Islet precursor cell (in vitro differentiated cells): ENCODE results near the gene BUD13.
"Not testable (repeated sequence)": the region's sequence is repeated elsewhere in the genome, so short reads cannot be mapped to it uniquely, and the experiment has no call there.

Experiments
- DNase-seq: peaks from one replicate; pipeline ENCODE4 v3.0.0-alpha.2; 2018

Gene BUD13

DNA sequence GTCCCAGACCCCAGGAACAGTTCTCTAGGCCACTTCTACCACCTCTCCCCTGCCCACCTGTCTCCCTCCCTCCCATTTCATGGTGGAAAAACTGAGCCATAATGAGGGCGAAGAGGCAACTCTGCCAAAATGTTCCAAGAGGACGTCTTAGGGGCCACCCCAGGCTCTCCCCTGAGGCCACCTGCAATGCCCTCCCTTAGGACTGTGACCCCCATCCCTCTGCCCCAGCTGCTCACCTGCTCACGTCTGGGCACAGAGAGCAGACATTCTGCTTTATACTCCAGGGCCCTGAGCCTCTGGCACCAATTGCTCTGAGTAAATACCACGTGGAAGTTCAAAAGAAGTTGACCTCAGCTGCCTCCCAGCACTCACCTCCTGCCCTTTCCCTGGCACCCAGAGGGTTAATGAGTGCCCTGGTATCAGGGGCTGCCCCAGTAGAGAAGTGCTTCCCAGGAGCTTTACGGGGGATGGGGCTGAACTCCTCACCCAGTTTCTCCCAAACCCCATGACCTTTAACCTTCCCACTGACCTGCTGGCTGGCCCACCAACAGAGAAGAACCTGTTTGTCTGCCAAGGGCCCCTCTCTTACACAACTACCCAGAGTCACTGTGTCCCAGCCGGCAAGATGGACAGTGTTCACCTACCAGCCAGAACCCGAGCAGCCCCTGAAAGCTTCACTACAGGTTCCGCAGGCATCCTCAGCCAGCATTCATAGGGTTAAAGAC lies 19.5 kb upstream of the BUD13 start:
- no peak for DNase-seq

DNA sequence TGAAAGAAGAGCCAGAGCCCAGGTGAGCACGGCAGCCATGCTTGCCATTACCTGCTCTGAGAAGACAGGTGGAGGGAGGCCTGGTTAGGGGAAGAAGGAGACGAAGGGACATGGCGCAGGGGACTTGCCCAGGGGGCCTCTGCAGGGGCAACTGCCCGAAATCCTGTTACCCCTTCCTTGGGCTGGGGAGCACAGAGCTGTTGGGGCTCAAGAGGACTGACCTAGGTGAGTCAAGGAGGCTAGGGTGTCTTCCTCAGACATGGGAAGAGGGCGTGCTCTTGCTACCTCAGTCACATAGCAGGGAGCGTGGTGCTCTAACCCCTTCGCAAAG lies 19.0 kb upstream of the BUD13 start, which contains the start of gene APOA5:
TSS of gene APOA5 (minus strand) at position 67 of the 331 bp plus-strand sequence. CDS start at position 48, 19 bp downstream.
- no peak for DNase-seq

DNA sequence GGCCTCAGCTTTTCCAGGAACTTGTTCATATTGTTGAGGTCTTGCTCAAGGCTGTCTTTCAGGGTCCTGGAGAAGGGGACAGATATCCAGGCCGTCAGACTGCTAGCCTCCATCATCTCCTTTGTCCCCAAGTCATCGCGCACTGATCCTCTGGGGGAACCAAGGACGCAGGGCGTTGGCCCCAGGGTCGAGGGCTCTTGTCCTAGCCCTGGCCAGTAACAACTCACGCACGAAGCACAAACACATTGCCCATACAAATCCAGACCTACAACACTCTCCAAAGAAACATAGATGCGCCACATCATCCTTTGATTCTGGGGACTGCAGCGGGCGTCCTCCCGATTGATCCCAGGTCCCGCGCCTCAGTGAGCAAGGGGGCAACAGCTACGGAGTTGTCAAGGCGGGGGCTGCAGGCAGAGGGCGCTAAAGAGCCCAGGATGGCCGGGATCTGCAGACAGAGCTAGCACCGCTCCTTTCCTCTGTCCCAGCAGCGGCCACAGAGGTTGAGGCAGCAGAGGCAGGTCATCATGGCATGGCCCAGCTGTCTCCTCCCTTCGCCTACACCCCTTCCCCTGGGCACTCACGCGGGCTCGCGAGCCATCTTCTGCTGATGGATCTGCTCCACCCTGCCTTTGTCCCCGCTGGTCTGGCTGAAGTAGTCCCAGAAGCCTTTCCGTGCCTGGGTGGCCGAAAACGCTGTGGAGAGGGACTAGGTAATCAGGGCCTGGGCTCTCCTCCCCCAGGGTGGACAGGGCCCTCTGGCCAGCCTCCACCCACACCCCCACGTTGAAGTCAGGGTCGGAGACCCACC lies 18.4 kb upstream of the BUD13 start:
- peak; percentile 88 for DNase-seq

DNA sequence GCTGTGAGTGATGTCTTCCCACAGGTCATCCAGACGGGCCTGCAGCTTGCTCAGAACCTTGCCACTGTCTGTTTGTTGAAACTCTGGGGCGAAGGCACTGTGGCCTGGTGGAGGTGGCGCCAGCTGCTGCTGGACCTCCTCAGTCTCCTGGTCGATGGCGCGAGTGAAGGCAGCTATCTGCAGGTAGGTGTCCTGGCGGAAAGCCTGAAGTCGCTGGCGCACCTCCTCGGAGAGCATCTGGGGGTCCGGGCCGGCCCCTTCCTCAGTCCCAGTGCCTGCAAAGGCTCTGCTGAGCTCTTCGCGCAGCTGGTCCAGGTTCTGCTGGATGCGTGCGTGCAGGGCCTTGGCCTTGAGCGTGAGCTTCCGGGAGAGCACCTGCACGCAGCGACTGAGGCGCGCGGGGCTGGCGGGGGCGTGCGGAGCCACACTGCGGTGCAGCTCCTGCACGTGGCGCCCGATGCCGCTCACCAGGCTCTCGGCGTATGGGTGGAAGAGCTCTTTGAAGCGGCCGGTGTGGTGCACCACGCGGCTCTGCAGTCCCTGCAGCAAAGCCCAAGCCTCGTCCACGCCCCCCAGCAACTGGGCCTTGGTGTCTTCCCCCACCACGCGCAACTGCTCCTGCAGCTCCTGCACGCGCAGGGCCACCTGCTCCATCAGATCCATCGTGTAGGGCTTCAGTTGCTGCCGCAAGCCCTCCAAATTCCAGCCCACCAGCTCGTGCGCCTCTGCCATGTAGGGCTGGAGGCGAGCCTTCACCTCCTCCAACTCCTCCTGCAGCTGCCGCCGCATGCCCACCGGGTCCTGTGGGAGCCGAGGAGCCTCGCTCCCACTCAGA lies 17.6 kb upstream of the BUD13 start:
- no peak for DNase-seq

DNA sequence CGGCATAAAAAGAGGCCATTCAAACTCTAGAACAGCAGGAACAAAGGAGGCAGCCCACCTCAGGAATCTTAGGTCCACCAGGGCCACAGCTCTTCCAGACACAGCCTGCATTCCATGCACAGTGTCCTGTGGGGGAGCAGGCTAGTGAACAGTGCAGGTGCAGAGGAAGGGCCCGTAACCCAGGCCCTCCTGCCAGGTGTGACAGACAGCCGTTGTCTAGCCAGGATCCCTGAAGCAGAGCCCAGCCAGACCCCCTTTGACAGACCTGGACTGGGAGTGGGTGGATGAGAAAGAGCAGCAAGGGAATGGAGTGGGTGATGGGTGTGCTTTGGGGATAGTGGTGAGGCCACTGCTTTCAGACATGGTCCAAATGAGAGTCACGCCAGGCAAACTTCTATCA lies 16.2 kb upstream of the BUD13 start:
- peak; percentile 58 for DNase-seq

DNA sequence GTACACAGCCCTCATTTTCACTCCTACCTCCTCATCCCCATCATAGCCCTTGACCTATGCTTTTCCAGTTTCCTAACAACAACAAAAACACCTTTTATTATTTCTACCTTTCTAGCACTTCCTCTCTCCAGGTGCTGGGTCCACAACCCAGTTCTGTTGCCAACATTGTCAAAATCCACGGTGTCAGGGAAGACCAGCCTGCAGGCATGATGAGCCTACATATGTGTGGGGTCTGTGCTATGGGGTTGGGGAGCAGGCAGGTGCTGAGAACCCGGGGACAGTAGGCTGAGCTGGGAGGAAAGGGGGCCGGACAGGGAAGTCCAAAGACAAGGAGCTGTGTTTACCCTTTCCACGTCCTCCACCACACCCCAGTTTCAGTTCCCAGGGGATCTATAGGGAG lies 15.7 kb upstream of the BUD13 start:
- no peak for DNase-seq

DNA sequence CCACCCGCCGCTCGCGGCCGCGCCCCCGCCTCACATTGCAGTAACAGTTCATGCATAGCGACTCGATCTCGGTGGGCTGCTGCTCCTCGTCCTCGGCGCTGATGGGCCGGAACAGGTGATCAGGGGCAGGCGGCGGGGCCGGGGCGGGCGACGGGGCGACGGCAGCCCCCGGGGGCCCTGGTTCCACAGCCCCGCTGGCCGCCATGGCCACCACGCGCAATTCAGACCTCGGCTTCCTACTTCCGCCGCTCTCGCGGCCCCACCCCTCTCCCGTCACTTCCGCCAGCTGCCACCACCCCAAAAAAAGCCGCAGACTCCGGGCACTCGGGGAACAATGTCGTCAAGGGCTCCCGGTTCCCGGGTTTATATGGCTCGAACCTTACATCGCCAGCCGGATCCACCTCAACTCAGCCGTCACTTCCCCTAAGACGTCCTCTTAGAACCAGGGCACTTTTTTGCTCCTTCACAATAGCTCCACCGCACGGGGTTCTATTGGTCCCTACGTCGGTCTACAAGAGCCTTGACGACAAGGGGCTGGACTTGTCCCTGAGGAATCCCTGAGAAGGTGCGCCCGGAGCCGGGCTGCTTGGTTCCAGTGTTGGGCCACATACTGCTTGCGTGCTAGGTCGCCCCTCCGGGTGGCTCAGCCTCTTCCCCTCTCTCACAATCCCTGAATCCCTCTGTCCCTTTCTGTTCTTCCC lies 15.1 kb upstream of the BUD13 start, which contains the start of gene ZPR1:
TSS of gene ZPR1 (minus strand) at position 238 of the 701 bp plus-strand sequence. CDS start at position 205, 33 bp downstream.
- peak; percentile 83 for DNase-seq

DNA sequence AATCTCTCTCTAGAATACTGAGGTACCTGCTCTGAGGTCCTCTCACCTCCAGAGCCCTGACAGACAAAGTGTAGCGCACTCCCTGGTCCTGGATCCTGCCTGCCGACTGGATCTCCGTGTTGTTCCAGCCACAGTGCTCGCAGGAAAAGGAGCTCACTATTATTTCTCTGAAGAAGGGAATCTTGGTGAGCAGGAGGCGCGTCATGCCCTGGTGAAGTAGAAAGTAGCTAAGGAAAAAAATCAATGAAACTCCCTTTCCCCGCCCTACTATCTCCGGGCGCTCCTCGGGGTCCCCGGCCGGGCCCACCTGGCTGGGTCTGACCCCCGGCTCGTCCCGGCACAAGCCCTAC lies 14.6 kb upstream of the BUD13 start:
- no peak for DNase-seq

DNA sequence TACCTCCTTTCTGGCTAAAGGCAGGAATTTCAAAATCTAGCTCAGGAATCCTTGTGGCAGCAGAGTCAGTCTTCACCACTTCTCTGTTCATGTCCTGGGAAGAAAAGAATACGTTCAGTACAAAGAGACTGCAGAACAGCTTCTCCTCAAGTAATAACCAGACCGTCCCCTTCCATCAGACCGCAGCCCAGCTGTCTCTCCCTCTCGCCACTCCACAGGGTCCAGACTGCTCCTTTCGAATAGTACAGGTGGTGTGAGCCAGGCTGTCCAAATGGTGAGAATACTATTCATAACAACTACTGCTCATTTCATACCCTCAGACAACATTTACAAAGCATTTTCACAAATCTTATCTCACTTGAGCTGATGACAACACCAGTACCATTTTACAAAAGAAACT lies 14.2 kb upstream of the BUD13 start:
- no peak for DNase-seq

DNA sequence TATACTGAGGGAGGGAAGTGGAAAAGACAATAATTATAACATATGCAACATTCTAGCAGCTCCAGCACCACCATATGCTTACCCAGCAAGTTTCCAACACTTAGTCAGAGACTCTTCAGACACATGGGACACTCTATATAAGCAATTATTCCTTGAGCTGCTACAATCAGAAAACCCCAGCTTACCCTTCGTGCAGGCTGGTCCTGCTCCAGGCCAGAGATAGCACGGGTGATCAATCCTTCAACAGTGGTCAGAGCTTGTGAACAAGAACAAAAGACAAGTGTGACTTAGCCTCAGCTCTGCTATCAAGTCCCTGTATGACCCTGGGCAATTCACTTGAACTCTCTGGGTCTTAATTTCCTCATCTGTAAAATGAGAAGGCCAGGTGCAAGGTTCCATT lies 13.5 kb upstream of the BUD13 start:
- no peak for DNase-seq

DNA sequence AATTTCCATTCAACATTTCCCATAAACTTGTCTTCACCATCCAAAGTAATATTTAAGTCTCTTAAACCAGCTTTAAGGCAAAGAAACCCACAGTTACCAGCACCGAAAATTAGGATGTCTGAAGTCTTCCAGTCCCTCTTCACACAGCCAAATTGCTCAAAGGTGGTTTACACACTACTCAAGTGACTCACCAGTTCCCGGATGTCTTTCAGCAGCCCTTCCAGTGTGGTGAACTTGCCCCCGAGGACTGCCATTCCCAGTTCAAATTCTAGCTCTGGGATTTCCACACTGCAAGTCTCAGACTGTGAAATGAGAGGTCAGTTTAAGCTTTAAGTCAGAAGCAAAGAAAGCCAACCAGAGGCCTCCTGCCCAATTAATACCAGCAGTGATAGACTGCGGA lies 9.9 kb upstream of the BUD13 start:
- peak; percentile 60 for DNase-seq

DNA sequence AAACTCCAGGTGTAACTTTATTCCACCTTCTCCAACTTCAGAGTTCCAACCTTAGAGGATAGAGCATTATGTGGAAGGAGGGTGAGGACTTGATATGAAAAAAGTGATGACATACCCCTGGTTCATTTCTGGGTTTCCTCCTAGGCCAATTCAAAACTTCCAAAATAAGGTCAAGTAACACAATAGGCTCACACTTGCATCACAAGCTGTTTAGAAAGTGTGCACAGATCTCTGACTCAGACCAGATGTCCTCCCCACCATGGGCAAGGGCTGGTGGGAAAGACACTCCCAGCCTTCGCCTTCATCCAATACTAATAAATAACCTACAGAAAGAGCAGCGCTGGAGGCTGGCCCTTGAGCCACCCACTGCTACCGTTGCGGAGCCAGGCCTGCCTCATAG lies 5.8 kb upstream of the BUD13 start:
- no peak for DNase-seq

DNA sequence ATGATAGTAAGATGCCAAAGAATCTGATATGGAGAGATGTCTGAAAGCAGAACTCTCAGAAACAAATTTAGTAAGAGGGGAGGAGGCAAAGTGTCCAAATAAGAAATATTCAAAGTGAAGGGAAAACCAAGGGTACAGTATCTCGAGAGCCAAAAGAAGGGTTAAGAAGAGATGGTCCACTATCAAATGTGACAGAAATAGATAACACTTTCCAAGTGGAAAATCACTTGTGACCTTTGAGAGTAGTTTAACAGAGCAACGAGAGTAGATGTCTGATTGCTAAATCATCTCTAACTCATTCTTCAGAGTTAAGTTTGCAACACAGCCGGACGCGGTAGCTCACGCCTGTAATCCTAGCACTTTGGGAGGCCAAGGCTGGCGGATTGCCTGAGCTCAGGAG lies 4.3 kb upstream of the BUD13 start:
- no peak for DNase-seq

DNA sequence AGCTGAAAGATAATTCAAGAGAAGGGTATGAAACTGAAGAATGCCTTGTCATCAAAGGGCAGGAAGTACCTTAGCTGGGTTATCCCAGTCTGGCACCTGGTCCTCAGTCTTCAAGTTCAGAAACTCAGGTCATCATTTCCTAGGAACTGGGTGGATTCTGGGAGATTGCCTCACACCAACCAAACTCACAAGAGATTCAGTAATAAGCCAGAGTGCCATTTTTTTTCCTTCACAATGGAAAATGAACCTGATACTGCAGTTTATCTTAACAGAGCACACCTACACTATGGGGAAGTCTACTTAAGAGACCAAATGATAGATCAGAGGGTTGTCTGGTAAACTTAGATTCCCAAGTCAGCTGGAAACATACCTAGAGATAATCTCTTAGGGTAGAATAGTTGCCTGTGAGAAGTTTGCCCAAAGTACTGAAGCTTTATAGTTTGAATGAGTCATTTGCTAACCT lies 3.8 kb upstream of the BUD13 start:
- no peak for DNase-seq

DNA sequence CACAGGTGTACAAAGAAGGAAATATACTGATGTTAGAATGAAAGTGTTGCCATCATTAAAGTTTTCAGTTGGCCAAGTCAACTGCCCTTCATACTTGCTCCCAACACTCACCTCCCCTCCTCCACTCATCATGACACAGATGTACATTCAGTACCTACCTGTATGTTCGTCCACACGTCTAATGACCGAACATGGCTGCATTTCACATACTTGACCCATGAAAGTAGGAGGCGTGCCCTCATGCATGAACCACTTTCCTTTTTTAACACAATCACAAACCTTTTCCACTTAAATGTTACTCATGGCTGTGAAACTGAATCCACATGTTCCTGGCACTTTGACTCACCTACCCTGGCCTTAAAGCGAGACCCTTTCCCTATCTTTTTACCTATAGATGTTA lies 3.2 kb upstream of the BUD13 start:
- DNase-seq = no peak

DNA sequence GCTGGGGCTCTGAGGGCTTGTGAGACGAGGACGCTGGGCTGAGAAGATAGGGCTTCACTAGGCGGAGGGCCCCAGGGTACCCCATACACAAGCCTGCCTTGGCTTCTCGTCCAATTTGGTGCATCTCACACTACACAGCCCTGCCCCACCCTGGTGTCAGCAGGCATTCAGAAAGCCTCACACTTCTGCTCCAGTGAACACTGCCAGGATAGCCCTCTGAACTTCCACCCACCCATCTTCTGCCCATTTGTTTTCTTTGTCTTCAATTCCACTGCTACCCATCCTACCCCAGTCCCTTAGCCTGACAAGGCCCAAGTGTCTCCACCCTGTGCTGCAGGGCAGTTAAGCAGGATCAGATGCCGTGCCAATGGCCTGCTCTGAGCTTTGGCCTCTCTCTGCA lies 1.9 kb upstream of the BUD13 start:
- DNase-seq = no peak

DNA sequence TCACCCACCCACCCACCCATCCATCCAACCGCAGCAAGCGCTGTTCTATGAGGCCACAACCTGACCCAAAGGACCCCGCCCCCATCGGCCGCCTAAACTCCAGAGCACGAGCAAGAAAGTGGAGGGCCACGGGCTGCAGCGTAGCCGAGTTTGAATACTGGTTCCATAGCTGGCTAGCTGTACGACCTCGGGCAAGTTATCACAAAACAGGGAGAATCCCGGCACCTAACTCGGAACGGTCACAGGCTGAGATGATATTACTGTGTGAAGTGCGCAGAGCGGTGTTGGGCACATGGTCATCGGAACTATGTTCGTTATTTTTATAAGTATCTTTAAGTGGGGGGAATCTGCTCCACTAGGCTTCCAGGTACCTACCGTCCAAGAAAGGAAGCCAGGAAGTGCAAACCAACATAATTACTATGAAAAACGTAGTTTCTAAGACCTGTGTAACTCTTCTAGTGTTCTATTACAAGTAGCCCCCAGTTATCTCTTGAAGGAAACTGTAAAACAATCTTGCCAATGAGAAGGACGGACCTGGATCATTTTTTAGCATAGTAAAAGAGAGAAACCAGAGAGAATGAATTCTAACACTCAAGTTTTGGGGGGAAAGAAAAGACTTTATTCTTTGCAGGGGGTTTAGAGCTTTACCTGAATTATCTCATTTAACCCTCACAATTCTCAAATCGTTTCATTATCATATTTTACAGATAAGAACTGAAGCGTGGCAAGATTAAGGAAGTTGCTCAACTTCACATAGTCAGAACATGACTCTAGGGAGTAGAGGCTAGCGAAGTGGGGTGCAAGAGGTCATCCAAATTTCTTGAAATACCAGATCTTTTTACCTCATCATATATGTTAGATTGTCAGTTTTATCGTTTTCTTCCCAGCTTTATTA lies 663 bp upstream of the BUD13 start:
- no peak for DNase-seq

DNA sequence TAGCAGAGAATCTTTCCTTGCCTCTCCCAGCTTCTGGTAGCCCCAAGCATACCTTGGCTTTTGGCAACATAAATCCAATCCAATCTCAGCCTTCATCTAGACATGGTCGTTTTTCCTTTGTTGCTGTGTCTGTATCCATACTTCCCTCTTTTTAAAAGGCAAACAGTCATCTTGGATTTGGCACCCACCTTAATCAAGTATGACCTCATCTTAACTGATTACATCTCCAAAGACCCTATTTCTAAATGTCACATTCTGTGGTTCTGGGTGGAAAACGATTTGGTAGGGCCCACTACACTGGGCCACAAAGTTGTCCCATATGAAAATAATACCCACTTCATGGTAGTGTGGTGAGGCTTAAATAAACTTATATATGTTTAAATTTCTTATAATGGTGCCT lies 852 bp downstream of the BUD13 start:
- DNase-seq = no peak

DNA sequence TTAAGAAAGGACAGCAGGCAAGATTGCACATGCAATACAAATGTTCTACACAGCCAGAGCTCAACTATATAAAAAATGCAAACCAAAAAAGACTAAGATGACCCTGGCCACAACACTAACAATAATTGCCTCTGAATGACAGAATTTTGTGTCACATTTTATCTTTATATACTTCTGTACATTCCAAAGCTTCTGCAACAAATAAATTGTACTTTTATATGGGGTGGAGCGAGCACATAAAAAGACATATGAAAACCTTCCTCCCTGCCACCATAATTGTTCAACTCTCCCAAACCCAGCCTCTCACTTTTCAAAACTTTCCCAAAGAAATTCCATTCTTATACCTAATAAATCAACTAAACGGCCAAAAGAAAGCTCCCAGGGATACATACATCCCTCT lies 10.7 kb downstream of the BUD13 start:
- no peak for DNase-seq

DNA sequence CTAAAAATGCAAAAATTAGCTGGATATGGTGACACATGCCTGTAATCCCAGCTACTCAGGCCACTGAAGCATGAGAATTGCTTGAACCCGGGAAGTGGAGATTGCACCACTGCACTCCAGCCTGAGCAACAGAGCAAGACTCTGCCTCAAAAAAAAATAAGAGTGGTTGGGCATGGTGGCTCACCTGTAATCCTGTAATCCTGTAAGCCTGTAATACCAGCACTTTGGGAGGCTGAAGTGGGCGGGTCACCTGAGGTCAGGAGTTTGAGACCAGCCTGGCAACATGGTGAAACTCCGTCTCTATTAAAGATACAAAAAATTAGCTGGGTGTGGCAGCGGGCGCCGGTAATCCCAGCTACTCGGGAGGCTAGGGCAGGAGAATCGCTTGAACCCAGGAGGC lies 16.7 kb downstream of the BUD13 start:
- not testable (repeated sequence) for DNase-seq

DNA sequence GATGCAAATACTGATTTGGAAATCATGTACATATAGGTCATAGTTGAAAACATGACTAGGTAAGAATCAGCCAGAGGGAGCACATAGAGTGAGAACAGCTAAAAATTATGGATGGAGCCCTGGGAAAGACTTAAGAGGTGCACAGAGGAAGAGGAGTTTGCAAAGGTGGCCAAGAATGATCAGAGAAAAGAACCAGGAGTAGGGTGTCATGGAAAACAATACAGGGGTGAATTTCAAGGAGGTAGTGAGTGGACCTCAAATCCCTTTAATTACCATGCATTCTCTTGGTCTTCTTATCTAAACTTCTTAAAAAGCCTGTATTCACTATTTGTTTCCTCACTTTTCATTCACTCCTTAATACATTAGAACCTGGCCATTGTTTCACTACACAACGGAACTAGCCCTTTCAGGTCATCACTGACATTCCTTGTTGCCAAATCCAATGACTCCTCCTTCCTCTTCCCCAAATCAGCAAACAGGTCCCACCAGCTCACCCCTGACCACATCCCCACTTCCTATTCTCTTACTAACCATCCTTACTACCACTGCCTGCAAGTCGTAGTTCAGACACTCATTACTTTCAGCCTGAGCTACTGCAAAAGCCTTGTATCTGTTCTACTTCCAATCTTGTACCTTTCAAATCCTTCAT lies 22.6 kb downstream of the BUD13 start:
- no peak for DNase-seq
